PC-9 (cell line): ENCODE results near the gene SLAMF6. TPM values are rescaled to one million over a fixed set of nuclear protein-coding genes. Genes with fewer than 3 reads are reported as not detected.

Experiments
- BruUV-seq: library from RNA; stranded (reverse); fragments of 400-500 nt; replicated peaks from 2 replicates; lab custom pipeline; 2021; lab: Mats Ljungman, UMichigan
- CTCF ChIA-PET: fragments of 300-600 bp; sonication (Branson Sonifier 250); formaldehyde crosslinking; loops from one replicate; lab custom pipeline; 2022; ENCODE audit warnings: antibody characterized with exemption; lab: Charles Lee
- POLR2A ChIA-PET: fragments of 300-600 bp; sonication (Branson Sonifier 250); formaldehyde crosslinking; loops from one replicate; lab custom pipeline; 2022; ENCODE audit warnings: antibody characterized with exemption; ENCODE audit not compliant: unreplicated experiment; lab: Charles Lee
- DNase-seq, 2 experiments: peaks; one replicate each; pipeline versions ENCODE4 v3.0.0 to v3.0.0-alpha.2; 2015 to 2022; ENCODE audit warnings: mixed read lengths in 1 of 2
- H2AFZ ChIP-seq: fragments of 200-600 bp; sonication (generic); 2 replicates; pipeline ENCODE4 v1.8.1; 2017; ENCODE audit warnings: antibody characterized with exemption
- H3F3A ChIP-seq: fragments of 200-600 bp; sonication (generic); 2 replicates; pipeline ENCODE4 v1.8.1; 2017; ENCODE audit warnings: antibody characterized with exemption, mild to moderate bottlenecking, low read depth; ENCODE audit not compliant: insufficient read depth
- H3K27ac ChIP-seq: fragments of 200-600 bp; sonication (generic); 2 replicates; pipeline ENCODE4 v1.6.1; 2016; ENCODE audit warnings: mixed run types
- H3K27me3 ChIP-seq: fragments of 200-600 bp; sonication (generic); 2 replicates; pipeline ENCODE4 v1.6.1; 2016; ENCODE audit warnings: low read depth, mixed run types; ENCODE audit not compliant: insufficient read depth
- H3K36me3 ChIP-seq: fragments of 200-600 bp; sonication (generic); 2 replicates; pipeline ENCODE4 v1.6.1; 2016; ENCODE audit warnings: low read depth, mixed run types
- H3K4me1 ChIP-seq: fragments of 200-600 bp; sonication (generic); replicated peaks from 2 replicates; pipeline ENCODE4 v1.6.1; 2016; ENCODE audit warnings: mixed run types; ENCODE audit not compliant: insufficient read depth
- H3K4me2 ChIP-seq: fragments of 200-600 bp; sonication (generic); 2 replicates; pipeline ENCODE4 v1.6.1; 2017; ENCODE audit warnings: mixed run types
- H3K4me3 ChIP-seq: fragments of 200-600 bp; sonication (generic); 2 replicates; pipeline ENCODE4 v1.6.1; 2016; ENCODE audit warnings: mixed run types
- H3K79me2 ChIP-seq: fragments of 200-600 bp; sonication (generic); 2 replicates; pipeline ENCODE4 v1.6.1; 2017; ENCODE audit warnings: low read depth, mixed run types
- H3K9me2 ChIP-seq: fragments of 200-600 bp; sonication (generic); 2 replicates; pipeline ENCODE4 v1.8.1; 2017; ENCODE audit warnings: mild to moderate bottlenecking; ENCODE audit not compliant: insufficient read depth
- H3K9me3 ChIP-seq: fragments of 200-600 bp; sonication (generic); 2 replicates; pipeline ENCODE4 v1.8.1; 2016; ENCODE audit warnings: low read depth; ENCODE audit not compliant: insufficient read depth
- H4K20me1 ChIP-seq: fragments of 200-600 bp; sonication (generic); 2 replicates; pipeline ENCODE4 v1.8.1; 2017; ENCODE audit not compliant: insufficient read depth
- EZH2 ChIP-seq: fragments of 200-600 bp; sonication (generic); IDR thresholded peaks from 2 replicates; pipeline ENCODE4 v1.8.0; 2017; ENCODE audit warnings: antibody characterized with exemption, low read depth
- intact Hi-C: fragments of 100-400 bp; cut with micrococcal nuclease; formaldehyde crosslinking; loops from one replicate; pipeline ENCODE4 v1.10.0; 2022; ENCODE audit not compliant: unreplicated experiment
- total RNA-seq: library from RNA; stranded (reverse); gene quantifications from 2 replicates; pipeline ENCODE4 v1.2.3, GENCODE V29; 2021
- TF ChIP-seq, protein P1 (sequence below): fragments of 200-600 bp; sonication (generic); conservative IDR thresholded peaks from 2 replicates; pipeline ENCODE4 v1.6.1; 2017; ENCODE audit warnings: mixed run types, antibody characterized with exemption, mild to moderate bottlenecking, moderate library complexity

Gene SLAMF6
- total RNA-seq, 1 experiment from 2014 or later, result not detected

DNA sequence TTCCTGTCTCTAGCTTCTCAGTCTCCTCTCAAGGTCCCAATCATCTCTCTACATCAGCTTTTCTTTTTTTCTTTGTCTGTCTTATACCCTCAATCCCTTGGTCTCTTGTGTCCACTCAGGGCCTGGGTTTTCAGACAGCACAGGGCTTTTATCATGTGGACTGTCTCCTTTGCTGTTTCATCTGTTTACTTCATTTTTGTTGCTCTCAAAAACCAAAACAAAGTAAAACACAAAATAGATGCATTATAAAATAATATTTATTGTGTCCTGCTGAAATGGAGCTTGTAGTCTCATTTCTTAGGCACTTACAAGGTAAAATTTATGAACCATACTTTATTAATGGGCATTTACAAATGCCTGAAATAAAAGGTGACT, 17.8 kb upstream of the SLAMF6 start:
- intact Hi-C loops, result no loop called here
- Histone ChIP-seq H3K9me3 (no peaks in the 10 kb centered on the region), H3K36me3 (no peaks in the 10 kb centered on the region), H3K27ac (no peak overlapping the region), H3K9me2 (no peaks in the 10 kb centered on the region), H3K27me3 (no peaks in the 10 kb centered on the region), H3F3A (no peaks in the 10 kb centered on the region), H2AFZ (no peak overlapping the region), H4K20me1 (no peaks in the 10 kb centered on the region), H3K79me2 (no peaks in the 10 kb centered on the region), H3K4me2 (no peak overlapping the region), H3K4me1 (no peaks in the 10 kb centered on the region), H3K4me3 (no peak overlapping the region)
- CTCF ChIA-PET, result no interaction called here
- TF ChIP-seq, protein P1, sequence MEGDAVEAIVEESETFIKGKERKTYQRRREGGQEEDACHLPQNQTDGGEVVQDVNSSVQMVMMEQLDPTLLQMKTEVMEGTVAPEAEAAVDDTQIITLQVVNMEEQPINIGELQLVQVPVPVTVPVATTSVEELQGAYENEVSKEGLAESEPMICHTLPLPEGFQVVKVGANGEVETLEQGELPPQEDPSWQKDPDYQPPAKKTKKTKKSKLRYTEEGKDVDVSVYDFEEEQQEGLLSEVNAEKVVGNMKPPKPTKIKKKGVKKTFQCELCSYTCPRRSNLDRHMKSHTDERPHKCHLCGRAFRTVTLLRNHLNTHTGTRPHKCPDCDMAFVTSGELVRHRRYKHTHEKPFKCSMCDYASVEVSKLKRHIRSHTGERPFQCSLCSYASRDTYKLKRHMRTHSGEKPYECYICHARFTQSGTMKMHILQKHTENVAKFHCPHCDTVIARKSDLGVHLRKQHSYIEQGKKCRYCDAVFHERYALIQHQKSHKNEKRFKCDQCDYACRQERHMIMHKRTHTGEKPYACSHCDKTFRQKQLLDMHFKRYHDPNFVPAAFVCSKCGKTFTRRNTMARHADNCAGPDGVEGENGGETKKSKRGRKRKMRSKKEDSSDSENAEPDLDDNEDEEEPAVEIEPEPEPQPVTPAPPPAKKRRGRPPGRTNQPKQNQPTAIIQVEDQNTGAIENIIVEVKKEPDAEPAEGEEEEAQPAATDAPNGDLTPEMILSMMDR, result no peak
- no peak for TF ChIP-seq EZH2
- POLR2A ChIA-PET, result no interaction called here
- DNase-seq, result no peak
- no TSS peak for BruUV-seq

DNA sequence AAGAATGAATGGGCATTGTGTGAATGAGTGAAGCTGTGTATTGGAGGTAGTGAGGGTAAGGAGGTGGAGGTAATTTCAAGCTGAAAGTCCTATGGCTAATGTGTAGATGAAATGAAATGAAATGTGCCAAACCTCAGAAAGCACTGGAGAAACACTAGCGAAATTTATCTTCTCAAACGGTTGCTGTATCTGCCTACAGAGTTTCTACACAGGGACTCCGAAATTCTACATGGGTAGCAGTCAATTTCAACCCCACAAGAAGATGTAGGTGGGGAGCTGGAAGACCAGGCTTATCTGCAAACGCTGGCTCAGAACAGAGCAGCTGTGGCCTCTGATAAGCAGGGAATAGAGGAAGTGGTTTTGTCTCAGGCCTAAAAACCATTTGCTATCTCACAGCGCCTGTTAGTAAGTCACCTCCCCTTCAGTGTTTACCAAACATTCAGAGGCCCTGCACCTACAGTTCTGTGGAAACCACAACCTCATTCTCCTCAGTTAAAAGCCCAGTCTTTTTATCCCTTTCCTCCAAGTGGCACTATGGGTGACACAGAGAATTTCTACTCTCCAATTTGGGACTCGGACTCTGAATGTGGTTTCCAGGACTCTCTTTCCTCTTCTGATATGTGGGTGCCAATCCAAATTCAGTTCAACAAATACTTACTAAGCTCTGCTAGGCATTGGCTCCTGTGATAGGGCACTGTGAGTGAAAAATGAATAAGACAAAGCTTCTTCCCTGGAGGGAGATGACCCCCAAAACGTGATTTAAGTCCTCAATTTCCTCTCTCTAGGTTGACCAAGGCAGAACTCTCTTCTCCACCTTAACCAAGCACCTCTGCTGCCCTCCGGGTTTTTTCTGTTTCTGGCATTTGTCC, 17.2 kb upstream of the SLAMF6 start:
- BruUV-seq, result no TSS peak
- Histone ChIP-seq H3K4me1 (no peaks in the 10 kb centered on the region), H3K9me2 (no peaks in the 10 kb centered on the region), H3K79me2 (no peaks in the 10 kb centered on the region), H3K4me2 (no peak overlapping the region), H2AFZ (no peak overlapping the region), H3K4me3 (no peak overlapping the region), H3K27ac (no peak overlapping the region), H3K36me3 (no peaks in the 10 kb centered on the region), H3K27me3 (no peaks in the 10 kb centered on the region), H4K20me1 (no peaks in the 10 kb centered on the region), H3F3A (no peaks in the 10 kb centered on the region), H3K9me3 (no peaks in the 10 kb centered on the region)
- CTCF ChIA-PET, result no interaction called here
- intact Hi-C loops, result no loop called here
- no peak for DNase-seq
- POLR2A ChIA-PET, result no interaction called here
- TF ChIP-seq, protein P1, result no peak
- TF ChIP-seq EZH2, result no peak

DNA sequence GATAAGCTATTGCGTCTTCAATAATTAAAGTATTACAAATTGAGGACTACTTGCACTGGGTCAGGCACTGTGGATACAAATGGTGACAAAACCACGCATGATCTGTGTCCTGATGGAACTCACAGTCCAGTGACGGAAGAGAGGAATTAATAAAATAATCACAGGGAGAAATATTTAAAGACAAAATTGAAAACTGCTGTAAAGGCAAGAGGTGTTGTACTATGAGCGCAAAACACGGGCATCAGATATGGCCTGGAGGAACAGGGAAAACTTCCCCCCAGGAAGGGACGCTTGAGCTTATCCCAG, 16.6 kb upstream of the SLAMF6 start:
- CTCF ChIA-PET, result no interaction called here
- intact Hi-C loops, result no loop called here
- POLR2A ChIA-PET, result no interaction called here

More for the DNA sequence above, 16.6 kb upstream of the SLAMF6 start:
- TF ChIP-seq, protein P1, result no peak
- TF ChIP-seq EZH2, result no peak
- Histone ChIP-seq H2AFZ (no peak overlapping the region), H3K27ac (no peak overlapping the region), H3K4me1 (no peaks in the 10 kb centered on the region), H3K9me3 (no peaks in the 10 kb centered on the region), H3K4me3 (no peak overlapping the region), H3K9me2 (no peaks in the 10 kb centered on the region), H3K36me3 (no peaks in the 10 kb centered on the region), H3K4me2 (no peak overlapping the region), H3F3A (no peaks in the 10 kb centered on the region), H3K79me2 (no peaks in the 10 kb centered on the region), H4K20me1 (no peaks in the 10 kb centered on the region), H3K27me3 (no peaks in the 10 kb centered on the region)
- no peak for DNase-seq
- no TSS peak for BruUV-seq
